H1 (cell line): ENCODE measurements around the gene CNOT1.

Source experiments
- CEBPB ChIP-seq: IDR thresholded peaks from 2 replicates; pipeline ENCODE4 v1.6.1; 2012; ENCODE audit warnings: low read depth, low read length
- CHD2 ChIP-seq: IDR thresholded peaks from 2 replicates; pipeline ENCODE4 v1.6.1; 2012; ENCODE audit warnings: low read length, improper control_type of control experiment
- E2F6 ChIP-seq: IDR thresholded peaks from 2 replicates; pipeline ENCODE4 v1.6.1; 2012; ENCODE audit warnings: inconsistent platforms
- POLR2A ChIP-seq, 2 experiments: IDR thresholded peaks; 1 replicate in 1 of 2; 2 replicates in 1 of 2; pipeline ENCODE4 v1.6.1; 2011; ENCODE audit warnings: low read depth in 2 of 2, low read length in 2 of 2, mild to moderate bottlenecking in 2 of 2; ENCODE audit errors: control extremely low read depth in 1 of 2
- RAD21 ChIP-seq, 2 experiments: IDR thresholded peaks in 1 of 2; conservative IDR thresholded peaks in 1 of 2; 2 replicates each; pipeline ENCODE4 v1.6.1; 2011; ENCODE audit warnings: low read depth in 2 of 2, low read length in 2 of 2, improper control_type of control experiment in 1 of 2, inconsistent platforms in 1 of 2, mild to moderate bottlenecking in 1 of 2, moderate library complexity in 1 of 2
- RFX5 ChIP-seq: IDR thresholded peaks from 2 replicates; pipeline ENCODE4 v1.6.1; 2011; ENCODE audit warnings: low read depth, low read length, improper control_type of control experiment, borderline replicate concordance
- RXRA ChIP-seq: IDR thresholded peaks from 2 replicates; pipeline ENCODE4 v1.6.1; 2011; ENCODE audit warnings: low read depth, mild to moderate bottlenecking, low read length, moderate library complexity; ENCODE audit not compliant: insufficient read depth
- SIN3A ChIP-seq, 2 experiments: IDR thresholded peaks in 1 of 2; conservative IDR thresholded peaks in 1 of 2; 2 replicates each; pipeline ENCODE4 v1.6.1; 2011 to 2012; ENCODE audit warnings: low read length in 2 of 2, improper control_type of control experiment in 1 of 2, low read depth in 1 of 2, mild to moderate bottlenecking in 1 of 2
- TCF12 ChIP-seq: IDR thresholded peaks from 2 replicates; pipeline ENCODE4 v1.6.1; 2011; ENCODE audit warnings: low read depth, mild to moderate bottlenecking, low read length
- TEAD4 ChIP-seq: IDR thresholded peaks from 2 replicates; pipeline ENCODE4 v1.6.1; 2012; ENCODE audit warnings: low read depth, low read length, inconsistent platforms, mixed read lengths
- YY1 ChIP-seq: IDR thresholded peaks from 2 replicates; pipeline ENCODE4 v1.6.1; 2011; ENCODE audit warnings: low read depth, mild to moderate bottlenecking, low read length
- TF ChIP-seq, protein P1 (sequence below), 3 experiments: IDR thresholded peaks; 1 replicate in 2 of 3; 2 replicates in 1 of 3; pipeline versions ENCODE4 v1.5.1 to v1.6.1; 2011; ENCODE audit warnings: low read length in 3 of 3, mild to moderate bottlenecking in 3 of 3, inconsistent platforms in 2 of 3, low read depth in 1 of 3, moderate library complexity in 1 of 3; ENCODE audit not compliant: insufficient read depth in 1 of 3; ENCODE audit errors: control extremely low read depth in 1 of 3
- TF ChIP-seq, protein P2 (sequence below): IDR thresholded peaks from 2 replicates; pipeline ENCODE4 v1.6.1; 2012; ENCODE audit warnings: inconsistent platforms

- TF ChIP-seq, protein P1, sequence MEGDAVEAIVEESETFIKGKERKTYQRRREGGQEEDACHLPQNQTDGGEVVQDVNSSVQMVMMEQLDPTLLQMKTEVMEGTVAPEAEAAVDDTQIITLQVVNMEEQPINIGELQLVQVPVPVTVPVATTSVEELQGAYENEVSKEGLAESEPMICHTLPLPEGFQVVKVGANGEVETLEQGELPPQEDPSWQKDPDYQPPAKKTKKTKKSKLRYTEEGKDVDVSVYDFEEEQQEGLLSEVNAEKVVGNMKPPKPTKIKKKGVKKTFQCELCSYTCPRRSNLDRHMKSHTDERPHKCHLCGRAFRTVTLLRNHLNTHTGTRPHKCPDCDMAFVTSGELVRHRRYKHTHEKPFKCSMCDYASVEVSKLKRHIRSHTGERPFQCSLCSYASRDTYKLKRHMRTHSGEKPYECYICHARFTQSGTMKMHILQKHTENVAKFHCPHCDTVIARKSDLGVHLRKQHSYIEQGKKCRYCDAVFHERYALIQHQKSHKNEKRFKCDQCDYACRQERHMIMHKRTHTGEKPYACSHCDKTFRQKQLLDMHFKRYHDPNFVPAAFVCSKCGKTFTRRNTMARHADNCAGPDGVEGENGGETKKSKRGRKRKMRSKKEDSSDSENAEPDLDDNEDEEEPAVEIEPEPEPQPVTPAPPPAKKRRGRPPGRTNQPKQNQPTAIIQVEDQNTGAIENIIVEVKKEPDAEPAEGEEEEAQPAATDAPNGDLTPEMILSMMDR (IDR thresholded peaks at IDR 0.05; ENCODE audit: control extremely low read depth in 1 of 3, insufficient read depth in 1 of 3, low read depth in 1 of 3, low read length in 3 of 3) = no peak
- no peak for TF ChIP-seq CHD2
- TF ChIP-seq RAD21 (IDR thresholded peaks at IDR 0.05 in 1 of 2, conservative IDR thresholded peaks at IDR 0.05 in 1 of 2; ENCODE audit: low read depth in 2 of 2, low read length in 2 of 2) = no peak
- TF ChIP-seq RXRA = no peak
- no peak for TF ChIP-seq YY1
- no peak for TF ChIP-seq POLR2A (IDR thresholded peaks at IDR 0.05; ENCODE audit: control extremely low read depth in 1 of 2, low read depth in 2 of 2, low read length in 2 of 2)
- TF ChIP-seq TCF12 = no peak
- TF ChIP-seq, protein P2, sequence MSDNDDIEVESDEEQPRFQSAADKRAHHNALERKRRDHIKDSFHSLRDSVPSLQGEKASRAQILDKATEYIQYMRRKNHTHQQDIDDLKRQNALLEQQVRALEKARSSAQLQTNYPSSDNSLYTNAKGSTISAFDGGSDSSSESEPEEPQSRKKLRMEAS = no peak
- no peak for TF ChIP-seq TEAD4
- no peak for TF ChIP-seq E2F6
- TF ChIP-seq RFX5 = no peak
- no peak for TF ChIP-seq SIN3A (conservative IDR thresholded peaks at IDR 0.05 in 1 of 2, IDR thresholded peaks at IDR 0.05 in 1 of 2; ENCODE audit: low read depth in 1 of 2, low read length in 2 of 2)
- no peak for TF ChIP-seq CEBPB
Observed at GRCh38 chr16:58503863-58504688, 125.5 kb downstream of the CNOT1 start.
